IMR-90 (cell line): ENCODE measurements around the gene PHLDB1. TPM values are rescaled to one million over a fixed set of nuclear protein-coding genes. Genes with fewer than 3 reads are reported as not detected.

Source experiments
- ATAC-seq: fragments of 200-7000 bp; cut with Tn5 transposase; 2 replicates; pipeline ENCODE4 v1.9.1; 2020; ENCODE audit warnings: low read depth, mild to moderate bottlenecking, moderate library complexity
- BruUV-seq: library from RNA; stranded (reverse); fragments of 400-500 nt; replicated peaks from 2 replicates; lab custom pipeline; 2021; lab: Mats Ljungman, UMichigan
- CTCF ChIA-PET: fragments of 300-600 bp; formaldehyde crosslinking; extraction: SDS; loops from one replicate; lab custom pipeline; 2021; ENCODE audit warnings: antibody characterized with exemption; lab: Yijun Ruan, JAX
- POLR2A ChIA-PET: fragments of 300-600 bp; sonication (Branson Sonifier 250); formaldehyde crosslinking; loops from one replicate; lab custom pipeline; 2022; ENCODE audit warnings: antibody characterized with exemption; ENCODE audit not compliant: unreplicated experiment; lab: Charles Lee
- DNase-seq: peaks from one replicate; pipeline ENCODE4 v3.0.0; 2013
- H2AFZ ChIP-seq: replicated peaks from 2 replicates; pipeline ENCODE3; 2013; ENCODE audit warnings: low read length, mild to moderate bottlenecking; ENCODE audit not compliant: poor library complexity
- H2AK5ac ChIP-seq: 2 replicates; pipeline ENCODE4 v1.6.1; 2013; ENCODE audit warnings: low read depth, low read length, inconsistent platforms
- H2AK9ac ChIP-seq: replicated peaks from 2 replicates; pipeline ENCODE3; 2013; ENCODE audit warnings: mild to moderate bottlenecking, low read depth, low read length, moderate library complexity; ENCODE audit not compliant: poor library complexity
- H2BK120ac ChIP-seq: 2 replicates; pipeline ENCODE4 v1.6.1; 2013; ENCODE audit warnings: low read depth, low read length, inconsistent platforms
- H2BK15ac ChIP-seq: 3 replicates; pipeline ENCODE4 v1.6.1; 2013; ENCODE audit warnings: low read depth, low read length, inconsistent platforms
- H2BK20ac ChIP-seq: 2 replicates; pipeline ENCODE4 v1.6.1; 2013; ENCODE audit warnings: low read depth, mild to moderate bottlenecking, inconsistent platforms, low read length, moderate library complexity
- H2BK5ac ChIP-seq: 2 replicates; pipeline ENCODE4 v1.6.1; 2013; ENCODE audit warnings: mild to moderate bottlenecking, low read depth, low read length, inconsistent platforms; ENCODE audit not compliant: poor library complexity, severe bottlenecking
- H3K14ac ChIP-seq: replicated peaks from 2 replicates; pipeline ENCODE4 v1.6.1; 2013; ENCODE audit warnings: low read depth, low read length, inconsistent platforms
- H3K18ac ChIP-seq: 2 replicates; pipeline ENCODE4 v1.6.1; 2013; ENCODE audit warnings: low read depth, low read length, control low read depth
- H3K23ac ChIP-seq: 2 replicates; pipeline ENCODE4 v1.6.1; 2013; ENCODE audit warnings: low read depth, low read length, inconsistent platforms
- H3K27ac ChIP-seq: 2 replicates; pipeline ENCODE4 v1.5.1; 2013; ENCODE audit warnings: mild to moderate bottlenecking, control low read depth, low read length; ENCODE audit not compliant: insufficient read depth
- H3K27me3 ChIP-seq: 2 replicates; pipeline ENCODE4 v1.6.1; 2013; ENCODE audit warnings: low read length; ENCODE audit not compliant: control insufficient read depth, insufficient read depth
- H3K36me3 ChIP-seq: 2 replicates; pipeline ENCODE4 v1.6.1; 2013; ENCODE audit warnings: low read length, mixed read lengths; ENCODE audit not compliant: control insufficient read depth, insufficient read depth
- H3K4ac ChIP-seq: 2 replicates; pipeline ENCODE4 v1.6.1; 2013; ENCODE audit warnings: low read depth, low read length, inconsistent platforms
- H3K4me1 ChIP-seq: 2 replicates; pipeline ENCODE4 v1.6.1; 2013; ENCODE audit warnings: low read length, mixed read lengths; ENCODE audit not compliant: control insufficient read depth, insufficient read depth
- H3K4me2 ChIP-seq: 2 replicates; pipeline ENCODE4 v1.6.1; 2013; ENCODE audit warnings: low read depth, mild to moderate bottlenecking, control low read depth, low read length, moderate library complexity
- H3K4me3 ChIP-seq: 2 replicates; pipeline ENCODE4 v1.5.1; 2013; ENCODE audit warnings: low read depth, mild to moderate bottlenecking, control low read depth, low read length, moderate library complexity; ENCODE audit not compliant: insufficient read depth
- H3K56ac ChIP-seq: 2 replicates; pipeline ENCODE4 v1.6.1; 2013; ENCODE audit warnings: low read length, inconsistent platforms; ENCODE audit not compliant: insufficient read depth; ENCODE audit errors: extremely low read depth
- H3K79me1 ChIP-seq, 2 experiments: 2 replicates each; pipeline ENCODE4 v1.6.1; 2013; ENCODE audit warnings: low read length in 2 of 2, inconsistent platforms in 1 of 2, low read depth in 1 of 2
- H3K9ac ChIP-seq: 2 replicates; pipeline ENCODE4 v1.6.1; 2013; ENCODE audit warnings: low read depth, low read length, control low read depth
- H3K9me1 ChIP-seq: 2 replicates; pipeline ENCODE4 v1.6.1; 2013; ENCODE audit warnings: low read length, inconsistent platforms; ENCODE audit not compliant: insufficient read depth
- H3K9me3 ChIP-seq: 2 replicates; pipeline ENCODE4 v1.6.1; 2013; ENCODE audit warnings: low read length; ENCODE audit not compliant: control insufficient read depth, insufficient read depth
- H4K20me1 ChIP-seq: 2 replicates; pipeline ENCODE4 v1.6.1; 2013; ENCODE audit warnings: low read length, inconsistent platforms; ENCODE audit not compliant: insufficient read depth
- H4K5ac ChIP-seq: 2 replicates; pipeline ENCODE4 v1.6.1; 2013; ENCODE audit warnings: mild to moderate bottlenecking, low read depth, low read length, control low read depth
- H4K8ac ChIP-seq, 2 experiments: 2 replicates each; pipeline ENCODE4 v1.6.1; 2013; ENCODE audit warnings: low read depth in 2 of 2, low read length in 2 of 2, control low read depth in 1 of 2, inconsistent platforms in 1 of 2
- H4K91ac ChIP-seq: 2 replicates; pipeline ENCODE4 v1.6.1; 2013; ENCODE audit warnings: low read depth, low read length, inconsistent platforms; ENCODE audit not compliant: insufficient read depth
- BHLHE40 ChIP-seq: fragments of 150-350 bp; IDR thresholded peaks from 2 replicates; pipeline ENCODE4 v1.6.1; 2016; ENCODE audit warnings: mild to moderate bottlenecking, low read depth, low read length
- CEBPB ChIP-seq: IDR thresholded peaks from 2 replicates; pipeline ENCODE4 v1.6.1; 2012; ENCODE audit warnings: low read depth, low read length, improper control_type of control experiment
- CHD1 ChIP-seq: IDR thresholded peaks from 2 replicates; pipeline ENCODE4 v1.6.1; 2012; ENCODE audit warnings: low read depth, low read length, improper control_type of control experiment
- CTCF ChIP-seq: conservative IDR thresholded peaks from 2 replicates; pipeline ENCODE4 v1.5.1; 2012; ENCODE audit warnings: mild to moderate bottlenecking, low read depth, low read length, improper control_type of control experiment
- ELK1 ChIP-seq: fragments of 150-350 bp; IDR thresholded peaks from 2 replicates; pipeline ENCODE4 v1.6.1; 2016; ENCODE audit warnings: low read depth, mild to moderate bottlenecking, low read length, moderate library complexity, borderline replicate concordance
- FOS ChIP-seq: fragments of 150-350 bp; IDR thresholded peaks from 2 replicates; pipeline ENCODE4 v1.6.1; 2016; ENCODE audit warnings: low read depth, low read length
- MAFK ChIP-seq: IDR thresholded peaks from 2 replicates; pipeline ENCODE4 v1.6.1; 2012; ENCODE audit warnings: low read depth, low read length, improper control_type of control experiment
- MAZ ChIP-seq: IDR thresholded peaks from 2 replicates; pipeline ENCODE4 v1.6.1; 2012; ENCODE audit warnings: low read depth, mild to moderate bottlenecking, low read length, improper control_type of control experiment, moderate library complexity, borderline replicate concordance
- MXI1 ChIP-seq: IDR thresholded peaks from 2 replicates; pipeline ENCODE4 v1.6.1; 2012; ENCODE audit warnings: low read depth, mild to moderate bottlenecking, low read length, moderate library complexity, borderline replicate concordance
- NFE2L2 ChIP-seq: fragments of 150-350 bp; IDR thresholded peaks from 2 replicates; pipeline ENCODE4 v1.6.1; 2016; ENCODE audit warnings: low read depth, mild to moderate bottlenecking, low read length
- RAD21 ChIP-seq: IDR thresholded peaks from 2 replicates; pipeline ENCODE4 v1.6.1; 2012; ENCODE audit warnings: low read length, improper control_type of control experiment
- RCOR1 ChIP-seq: IDR thresholded peaks from 2 replicates; pipeline ENCODE4 v1.6.1; 2012; ENCODE audit warnings: mild to moderate bottlenecking, low read length, improper control_type of control experiment; ENCODE audit not compliant: insufficient replicate concordance
- RFX5 ChIP-seq: IDR thresholded peaks from 2 replicates; pipeline ENCODE4 v1.8.0; 2012; ENCODE audit warnings: low read depth, mild to moderate bottlenecking, low read length, moderate library complexity
- SMC3 ChIP-seq: fragments of 150-350 bp; IDR thresholded peaks from 2 replicates; pipeline ENCODE4 v1.6.1; 2016; ENCODE audit warnings: low read depth, mild to moderate bottlenecking, antibody characterized with exemption, low read length, moderate library complexity
- USF2 ChIP-seq: fragments of 150-350 bp; IDR thresholded peaks from 2 replicates; pipeline ENCODE4 v1.6.1; 2017; ENCODE audit warnings: mild to moderate bottlenecking, antibody characterized with exemption, low read length, low read depth
- WGBS, 2 experiments: methylation state at CpG; one replicate each; pipeline versions ENCODE4 v1.1.5 to v1.1.7; 2013; ENCODE audit warnings: missing lambda C conversion rate in 2 of 2; ENCODE audit not compliant: insufficient read length in 1 of 2; ENCODE audit errors: extremely low coverage in 2 of 2; 5-methylcytosine and 5-hydroxymethylcytosine counted together
- dilution Hi-C: fragments of 300-500 bp; cut with HindIII; formaldehyde crosslinking; loops from one replicate; pipeline ENCODE4 v1.14.3; 2018; ENCODE audit warnings: low sequenced_read_pairs; ENCODE audit not compliant: unreplicated experiment
- in situ Hi-C: fragments of 300-500 bp; cut with MboI; formaldehyde crosslinking; loops from 3 replicates; pipeline ENCODE4 v1.14.3; 2019; ENCODE audit warnings: low sequenced_read_pairs, inconsistent platforms, mixed read lengths
- intact Hi-C: fragments of 100-400 bp; cut with micrococcal nuclease; formaldehyde crosslinking; loops from 2 replicates; pipeline ENCODE4 v1.10.0; 2022
- polyA plus RNA-seq, 3 experiments: library from polyadenylated mRNA; depleted of rRNA; stranded (reverse); fragments of >200 nt; gene quantifications; 2 replicates each; pipeline ENCODE4 v1.2.3, GENCODE V29; 2012; ENCODE audit warnings: low replicate concordance in 1 of 3
- total RNA-seq: library from RNA; depleted of rRNA; stranded (reverse); fragments of >200 nt; gene quantifications from 2 replicates; pipeline ENCODE4 v1.2.3, GENCODE V29; 2012

Gene PHLDB1
- total and polyA plus RNA-seq, 2 of the 4 experiments (the other 2 are of a cell fraction), result 40.0 to 90.4 TPM

- H4K91ac ChIP-seq, result no peak overlapping the region
- H4K20me1 ChIP-seq, result peaks cover 80% of the 10 kb centered on the region
- H3K9me1 ChIP-seq, result peaks cover 27% of the 10 kb centered on the region
- no peak overlapping the region for H2AK9ac ChIP-seq
- no peak overlapping the region for H3K56ac ChIP-seq
- H3K79me1 ChIP-seq, result peaks cover 42 to 87% of the 10 kb centered on the region in 2 experiments
- H3K4ac ChIP-seq, result no peak overlapping the region
- in situ Hi-C loops (no loop called here), intact Hi-C loops (no loop called here), dilution Hi-C loops (no loop called here)
- H2BK5ac ChIP-seq, result no peak overlapping the region
- no peaks in the 10 kb centered on the region for H3K9me3 ChIP-seq
- no peak for TF ChIP-seq ELK1
- TF ChIP-seq USF2, result no peak
- no peak for TF ChIP-seq MXI1
- no peak for TF ChIP-seq MAFK
- no peak for TF ChIP-seq SMC3
- TF ChIP-seq CEBPB, result no peak
- no peak for TF ChIP-seq RCOR1
- no peak for TF ChIP-seq CTCF
- TF ChIP-seq RAD21, result no peak
- no peak for TF ChIP-seq MAZ
- no peak for TF ChIP-seq BHLHE40
- no peak for TF ChIP-seq RFX5
- no peak for TF ChIP-seq FOS
- TF ChIP-seq NFE2L2, result no peak
- no peak for TF ChIP-seq CHD1
- H2BK120ac ChIP-seq, result no peak overlapping the region
- no peak overlapping the region for H2BK15ac ChIP-seq
- H2AK5ac ChIP-seq, result no peak overlapping the region
- WGBS, 2 experiments, result no CpG with 5 or more reads among the region's 2 CpGs
- H3K14ac ChIP-seq, result no peak overlapping the region
- H3K4me3 ChIP-seq, result no peak overlapping the region
- peaks cover 58% of the 10 kb centered on the region for H3K36me3 ChIP-seq
- no peak overlapping the region for H3K18ac ChIP-seq
- DNase-seq (no peak), ATAC-seq (no peak)
- no peak overlapping the region for H3K9ac ChIP-seq
- H3K23ac ChIP-seq, result no peak overlapping the region
- no peak overlapping the region for H3K27ac ChIP-seq
- POLR2A ChIA-PET, result interaction anchor here (0.7 kb wide), 1 partner anchor 13 kb away, joined by 3 read pairs; no protein-coding TSS in a partner anchor
- H3K27me3 ChIP-seq, result no peaks in the 10 kb centered on the region
- CTCF ChIA-PET, result interaction anchor here (0.6 kb wide), 1 partner anchor 22 kb away, joined by 5 read pairs; no protein-coding TSS in a partner anchor
- H2AFZ ChIP-seq, result no peak overlapping the region
- no peak overlapping the region for H3K4me2 ChIP-seq
- no peak overlapping the region for H4K8ac ChIP-seq
- no peak overlapping the region for H4K5ac ChIP-seq
- peaks cover 16% of the 10 kb centered on the region for H3K4me1 ChIP-seq
- no peak overlapping the region for H2BK20ac ChIP-seq
- BruUV-seq, result no TSS peak
These were observed 18.6 kb downstream of the PHLDB1 start for GRCh38 chr11:118625976-118626375.
